GM18873 (cell line): ENCODE measurements around the gene TMEM109.
A peak's percentile ranks its signal among the peaks of the same experiment; 100 is the strongest.

ENCODE experiments used
- ATAC-seq: cut with Tn5 transposase; IDR thresholded peaks from one replicate; pipeline ENCODE4 v1.9.1; 2021; ENCODE audit warnings: mild to moderate bottlenecking, moderate library complexity, moderate number of reproducible peaks; ENCODE audit not compliant: unreplicated experiment, low FRiP score

Gene TMEM109

DNA sequence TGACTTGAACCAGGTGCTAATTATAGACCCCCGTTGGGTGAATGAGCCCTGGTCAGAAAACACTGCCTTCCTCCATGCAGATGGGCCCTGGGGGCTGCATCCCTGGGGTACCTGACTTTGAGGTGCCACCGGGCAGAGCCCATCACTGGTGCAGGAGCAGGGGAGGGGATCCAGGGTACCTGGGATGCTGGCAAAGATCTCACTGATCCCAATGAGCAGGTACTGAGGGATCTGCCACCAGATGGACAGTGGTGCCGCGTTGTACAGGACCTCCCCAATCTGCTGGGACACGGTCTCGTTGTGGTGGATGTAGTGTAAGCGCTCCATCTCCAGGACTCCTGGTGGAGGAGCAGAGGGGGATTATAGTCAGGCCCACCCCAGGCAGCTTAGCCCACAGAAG, 25.3 kb downstream of the TMEM109 start:
- no peak for ATAC-seq

DNA sequence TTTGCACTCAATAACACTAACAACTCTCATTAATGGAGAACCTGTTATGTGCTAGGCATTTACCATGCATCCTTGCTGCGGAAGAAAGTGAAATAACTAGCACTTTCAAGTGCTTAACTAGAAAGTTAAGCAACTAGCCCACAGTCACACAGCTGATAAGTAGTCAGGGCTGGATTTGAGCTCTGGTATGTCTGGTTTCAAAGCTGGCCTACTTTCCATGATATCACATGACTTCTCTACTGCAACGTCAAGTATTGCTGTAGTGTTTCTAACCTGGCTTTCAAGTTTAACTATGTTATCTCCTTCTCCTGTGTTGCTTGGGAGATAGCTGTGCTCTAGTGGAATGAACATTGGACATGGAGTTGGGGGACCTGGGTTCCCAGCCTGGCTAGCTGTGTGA, 25.9 kb downstream of the TMEM109 start:
- no peak for ATAC-seq

- no peak for ATAC-seq
Measured at GRCh38 chr11:60941371-60942119, 27.6 kb downstream of the TMEM109 start.

GRCh38 chr11:60942219-60942618, 28.3 kb downstream of the TMEM109 start:
- no peak for ATAC-seq

- no peak for ATAC-seq
Measured at GRCh38 chr11:60942970-60943565, 29.1 kb downstream of the TMEM109 start.

DNA sequence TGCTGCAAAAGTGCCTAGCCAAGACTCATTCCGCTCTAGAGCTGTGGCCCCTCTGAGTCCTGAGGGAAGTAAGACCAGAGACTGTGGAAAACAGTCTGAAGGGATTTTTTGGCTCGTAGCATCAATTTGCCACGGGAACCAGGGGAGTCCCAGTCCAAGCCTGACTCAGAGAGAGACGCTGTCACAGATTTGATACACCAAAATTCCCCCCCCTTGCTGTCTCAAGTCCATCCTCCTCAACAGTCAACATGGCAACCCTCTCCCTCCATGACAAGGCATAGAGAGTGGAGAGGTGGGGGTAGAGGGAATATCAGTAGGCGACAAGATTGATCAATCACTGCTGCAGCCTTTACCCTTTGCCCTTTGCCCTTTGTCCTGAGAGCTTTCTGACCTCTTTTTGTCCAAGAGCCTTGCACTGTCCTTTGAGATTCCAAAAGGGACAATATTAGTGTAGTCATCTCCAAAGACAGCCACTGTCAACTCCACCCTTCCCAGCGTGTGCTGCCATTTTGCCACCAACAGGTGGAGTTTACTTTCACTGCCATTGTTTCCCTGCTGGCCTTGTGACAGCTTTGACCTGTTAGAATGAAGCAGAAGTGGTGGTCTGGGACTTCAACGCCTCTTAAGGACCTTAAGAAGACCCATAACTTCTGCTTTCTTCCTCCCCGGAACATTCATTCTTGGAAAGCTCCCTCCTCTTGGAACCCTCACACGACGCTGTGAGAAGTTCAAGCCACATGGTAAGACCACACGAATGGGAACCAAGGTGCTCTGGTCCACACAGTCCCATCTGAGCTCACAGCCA, 30.7 kb downstream of the TMEM109 start:
- ATAC-seq: no peak

GRCh38 chr11:60945295-60945667, 31.3 kb downstream of the TMEM109 start:
- no peak for ATAC-seq

- no peak for ATAC-seq
Measured at GRCh38 chr11:60946601-60947264, 32.8 kb downstream of the TMEM109 start.

GRCh38 chr11:60947700-60948099, 33.7 kb downstream of the TMEM109 start:
- no peak for ATAC-seq

DNA sequence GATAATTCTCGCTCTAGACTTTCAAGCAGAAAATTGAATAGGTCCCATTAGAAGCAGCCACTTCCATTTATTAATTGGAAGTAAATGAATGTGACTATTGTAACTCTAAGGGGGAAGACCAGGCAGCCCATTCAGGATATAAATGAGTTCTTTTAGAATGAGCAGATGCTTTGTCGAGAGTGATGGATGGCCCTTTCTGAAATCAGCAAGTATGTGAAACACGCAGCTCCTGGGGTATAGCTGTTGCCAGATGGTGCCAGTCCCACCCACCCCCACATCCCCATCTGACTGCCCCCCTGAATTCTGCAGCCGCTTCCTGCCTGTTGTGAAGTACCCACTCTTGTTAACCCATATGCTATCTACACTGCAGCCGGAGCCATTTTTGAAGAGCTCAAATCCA, 34.3 kb downstream of the TMEM109 start:
- ATAC-seq: no peak

DNA sequence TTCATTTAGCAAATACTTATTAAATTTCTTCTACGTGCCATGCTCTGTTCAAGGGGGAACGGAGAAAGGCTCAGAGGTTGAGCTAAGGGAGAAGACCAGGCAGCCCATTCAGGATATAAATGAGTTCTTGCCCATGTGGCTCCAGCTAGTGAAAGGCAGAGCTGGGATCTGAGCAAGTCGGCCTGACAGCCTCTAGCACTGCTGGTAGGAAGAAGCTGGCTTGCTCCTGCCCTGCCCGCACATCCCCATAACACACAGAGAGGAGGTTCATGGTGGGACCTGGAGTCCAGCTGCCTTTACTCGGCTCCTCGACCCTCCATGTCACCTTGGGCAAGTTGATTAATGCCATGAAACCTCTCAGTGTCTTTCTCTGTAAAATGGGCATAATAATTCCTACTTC, 36.1 kb downstream of the TMEM109 start:
- ATAC-seq: no peak

- no peak for ATAC-seq
Measured at GRCh38 chr11:60950933-60951605, 37.1 kb downstream of the TMEM109 start.

DNA sequence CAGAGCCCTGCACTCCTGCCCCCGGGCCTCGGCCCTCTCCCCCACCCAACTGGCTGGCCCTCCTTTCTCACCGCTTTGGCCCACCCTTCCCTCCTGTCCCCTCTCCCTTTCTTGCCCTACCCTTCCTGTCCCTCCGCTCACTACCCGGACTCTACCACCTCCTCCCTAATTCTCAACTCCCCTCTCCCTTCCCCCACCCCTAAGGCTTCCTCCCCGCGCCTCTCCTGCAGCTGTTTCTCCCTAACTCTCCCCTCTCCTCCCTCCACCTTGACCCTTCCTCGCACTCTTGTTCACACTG, 37.6 kb downstream of the TMEM109 start:
- ATAC-seq: no peak

- peak; percentile 59 for ATAC-seq
Measured at GRCh38 chr11:60951904-60952741, 38.2 kb downstream of the TMEM109 start, which contains the start of gene SLC15A3. Gene SLC15A3 (minus strand): TSS chr11:60952176. CDS start chr11:60951551, 625 bp downstream.

GRCh38 chr11:60952742-60953170, 38.8 kb downstream of the TMEM109 start:
- ATAC-seq: no peak

- ATAC-seq: no peak
Measured at GRCh38 chr11:60953781-60954180, 39.8 kb downstream of the TMEM109 start.

- no peak for ATAC-seq
Measured at GRCh38 chr11:60954421-60954820, 40.5 kb downstream of the TMEM109 start.

DNA sequence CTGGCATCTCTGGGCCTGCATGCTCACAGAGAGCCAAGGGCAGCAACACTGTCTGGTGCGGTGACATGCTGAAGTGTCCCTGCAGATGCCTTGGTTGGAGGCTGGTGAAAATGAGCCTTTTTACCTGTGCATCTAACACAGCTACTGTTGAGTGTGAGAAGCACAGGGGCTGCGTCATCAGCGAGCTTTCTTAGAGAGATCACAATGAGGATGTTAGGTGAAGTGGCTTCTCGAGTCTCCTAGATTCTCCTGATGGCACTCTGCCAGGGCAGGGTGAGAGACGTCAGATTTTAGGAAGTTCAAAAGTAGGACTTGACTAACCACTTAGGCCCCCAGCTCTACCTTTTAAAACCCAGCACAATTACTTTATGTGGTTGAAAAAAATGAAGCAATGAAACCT, 41.6 kb downstream of the TMEM109 start:
- no peak for ATAC-seq

DNA sequence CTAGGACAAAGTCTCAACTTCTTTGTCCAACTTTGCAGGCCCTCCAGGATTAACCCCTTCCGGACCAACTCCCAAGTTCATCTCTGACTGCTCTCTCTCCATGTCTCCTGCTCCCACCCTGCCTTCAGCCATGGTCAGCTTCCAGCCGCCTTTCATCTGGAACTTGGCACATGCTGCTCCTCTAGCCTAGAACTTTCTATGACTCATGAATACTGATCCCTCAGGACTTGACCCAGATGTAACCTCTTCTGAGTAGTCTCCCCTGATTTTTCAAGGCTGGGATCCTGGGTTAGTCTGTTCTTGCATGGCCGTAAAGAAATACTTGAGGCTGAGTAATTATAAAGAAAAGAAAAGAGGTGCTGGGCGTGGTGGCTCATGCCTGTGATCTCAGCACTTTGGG, 43.2 kb downstream of the TMEM109 start:
- no peak for ATAC-seq

GRCh38 chr11:60959431-60959830, 45.5 kb downstream of the TMEM109 start:
- ATAC-seq: no peak
